HG03558 (cell line): ENCODE measurements around the gene HAPLN2.

Experiments
- ATAC-seq: cut with Tn5 transposase; IDR thresholded peaks from one replicate; pipeline ENCODE4 v1.9.1; 2021; ENCODE audit warnings: moderate number of reproducible peaks; ENCODE audit not compliant: unreplicated experiment; ENCODE audit errors: extremely low read depth

HAPLN2 gene

GRCh38 chr1:156643049-156643777 is 24.0 kb downstream of the HAPLN2 start:
- ATAC-seq, result no peak

DNA sequence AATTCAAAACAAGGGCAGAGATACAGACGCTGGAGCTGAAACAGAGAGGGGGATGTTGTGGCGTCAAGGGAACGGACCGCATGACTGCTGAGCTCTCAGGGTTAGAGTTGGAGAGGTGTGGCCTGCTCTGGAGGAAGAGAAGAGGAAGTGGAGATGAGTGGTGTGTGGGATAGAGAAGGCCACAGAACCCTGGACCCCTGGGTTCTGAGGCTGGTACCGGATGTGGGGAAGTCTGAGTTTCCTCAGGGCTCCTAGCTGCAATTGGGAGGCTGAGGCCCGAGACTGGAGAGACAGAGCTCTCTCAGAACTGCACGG is 24.5 kb downstream of the HAPLN2 start:
- no peak for ATAC-seq

- ATAC-seq, result no peak
Observed at GRCh38 chr1:156644146-156644545, 24.9 kb downstream of the HAPLN2 start.

DNA sequence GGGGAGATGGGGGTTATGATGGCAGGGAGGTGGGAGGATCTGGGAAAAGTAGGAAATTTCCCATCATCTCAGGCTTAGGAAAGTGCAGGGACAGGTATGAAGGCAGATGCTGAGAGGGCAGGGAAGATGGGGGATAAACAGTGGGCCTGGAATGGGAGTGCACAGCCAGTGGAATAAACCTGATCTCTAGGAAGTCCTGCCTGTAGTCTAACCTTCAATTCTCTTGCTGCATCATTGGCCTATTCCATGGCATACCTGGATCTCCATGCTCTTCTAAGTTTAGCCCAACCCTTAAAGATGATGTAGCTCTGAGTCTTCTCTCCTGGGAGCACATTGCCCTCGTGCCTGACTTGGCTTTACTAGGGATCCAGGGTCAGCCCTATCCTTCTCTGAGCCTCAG is 25.4 kb downstream of the HAPLN2 start:
- ATAC-seq, result no peak

GRCh38 chr1:156645056-156645455 is 25.8 kb downstream of the HAPLN2 start:
- ATAC-seq, result no peak

DNA sequence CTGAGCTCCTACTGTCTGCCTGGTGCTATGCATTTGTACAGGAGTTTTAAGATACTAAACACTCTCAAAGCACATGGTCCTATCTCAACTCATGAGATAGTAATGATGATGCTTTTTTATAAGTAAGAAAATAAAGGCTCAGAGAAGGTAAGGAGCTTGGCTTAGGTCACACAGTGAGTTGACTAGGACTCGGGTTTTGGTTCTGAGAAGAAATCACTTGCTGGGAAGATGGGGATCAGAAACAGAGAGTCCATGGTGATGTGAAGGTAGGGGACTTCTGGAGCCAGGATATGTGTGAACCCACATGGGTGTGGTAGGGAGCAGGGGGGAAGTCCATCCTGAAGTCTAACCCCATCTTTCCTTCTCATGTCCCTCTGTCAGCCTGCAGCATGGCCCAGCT is 26.5 kb downstream of the HAPLN2 start:
- ATAC-seq, result no peak

- ATAC-seq, result no peak
Observed at GRCh38 chr1:156646738-156647211, 27.6 kb downstream of the HAPLN2 start.

DNA sequence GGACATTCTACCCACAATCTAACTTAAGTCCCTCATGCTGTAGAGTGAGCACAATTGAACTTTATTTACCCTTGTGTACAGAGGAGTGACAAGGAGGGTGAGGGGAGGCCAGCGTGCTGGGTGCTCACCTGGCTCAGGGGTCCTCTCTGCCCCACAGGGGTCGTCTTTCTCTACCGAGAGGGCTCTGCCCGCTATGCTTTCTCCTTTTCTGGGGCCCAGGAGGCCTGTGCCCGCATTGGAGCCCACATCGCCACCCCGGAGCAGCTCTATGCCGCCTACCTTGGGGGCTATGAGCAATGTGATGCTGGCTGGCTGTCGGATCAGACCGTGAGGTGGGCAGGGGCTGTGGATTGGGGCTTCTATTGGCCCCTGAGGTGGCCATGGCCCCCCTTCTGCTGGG is 28.1 kb downstream of the HAPLN2 start:
- no peak for ATAC-seq

- ATAC-seq, result no peak
Observed at GRCh38 chr1:156648496-156648895, 29.3 kb downstream of the HAPLN2 start.

DNA sequence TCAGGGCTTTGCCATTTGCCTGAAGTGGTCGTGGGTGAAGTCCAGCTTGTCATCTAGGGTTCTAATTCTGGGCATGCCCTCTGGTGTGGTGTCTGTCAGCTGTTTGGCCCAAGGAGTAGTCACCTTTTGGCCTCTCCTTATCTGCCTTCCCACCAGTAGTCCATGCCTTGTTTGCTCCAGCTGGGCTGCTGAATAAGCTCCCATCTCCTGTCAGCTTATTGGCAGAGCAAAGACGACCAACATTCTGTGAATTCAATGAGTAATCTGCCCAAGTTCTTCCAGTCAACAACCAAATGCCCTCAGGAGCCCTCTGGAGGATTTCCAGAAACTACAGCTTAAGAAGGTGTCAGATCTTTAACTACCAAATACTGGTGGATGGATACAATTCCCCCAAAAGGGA is 29.7 kb downstream of the HAPLN2 start:
- no peak for ATAC-seq

- ATAC-seq, result no peak
Observed at GRCh38 chr1:156652131-156652991, 33.1 kb downstream of the HAPLN2 start.

GRCh38 chr1:156652992-156653355 is 33.8 kb downstream of the HAPLN2 start:
- no peak for ATAC-seq

GRCh38 chr1:156654700-156655099 is 35.5 kb downstream of the HAPLN2 start:
- ATAC-seq, result no peak

- ATAC-seq, result no peak
Observed at GRCh38 chr1:156655151-156655903, 36.1 kb downstream of the HAPLN2 start.

- no peak for ATAC-seq
Observed at GRCh38 chr1:156655904-156656516, 36.8 kb downstream of the HAPLN2 start.

DNA sequence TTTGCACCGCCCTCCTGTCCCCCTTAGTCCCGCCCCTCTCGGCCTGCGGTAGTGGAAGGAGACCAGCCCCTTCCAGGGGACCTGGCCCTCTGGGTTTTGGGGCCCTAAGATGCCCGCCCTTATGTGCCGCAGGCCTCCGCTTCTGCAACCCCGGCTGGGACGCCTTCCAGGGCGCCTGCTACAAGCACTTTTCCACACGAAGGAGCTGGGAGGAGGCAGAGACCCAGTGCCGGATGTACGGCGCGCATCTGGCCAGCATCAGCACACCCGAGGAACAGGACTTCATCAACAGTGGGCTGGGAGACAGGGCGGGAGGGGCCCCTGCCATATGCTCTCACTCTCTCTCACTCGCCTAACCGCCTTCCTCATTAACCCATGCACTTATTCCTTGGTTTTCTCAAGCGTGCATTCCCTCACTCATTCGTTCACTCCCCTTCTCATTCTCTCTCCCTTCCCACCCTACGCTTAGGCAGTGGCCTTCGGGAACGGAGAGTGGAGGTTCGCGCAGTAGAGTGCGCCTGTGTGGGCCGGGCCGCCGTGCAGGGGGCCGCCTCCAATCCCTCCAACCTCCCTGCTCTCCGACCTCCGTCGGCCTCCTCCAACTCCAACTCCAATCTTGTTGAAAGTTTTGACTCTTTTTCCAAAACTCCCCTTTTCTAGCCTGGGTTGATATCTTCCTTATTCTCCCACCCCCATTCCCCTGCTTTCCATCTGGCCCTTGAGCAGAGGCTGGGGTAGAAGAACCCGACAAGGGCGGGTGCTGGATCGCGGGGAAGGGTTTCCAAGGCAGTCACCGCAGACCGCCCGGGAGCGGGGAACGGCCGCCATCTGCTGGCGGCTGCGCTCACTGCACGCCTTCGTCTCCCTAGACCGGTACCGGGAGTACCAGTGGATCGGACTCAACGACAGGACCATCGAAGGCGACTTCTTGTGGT is 37.9 kb downstream of the HAPLN2 start:
- ATAC-seq, result no peak

DNA sequence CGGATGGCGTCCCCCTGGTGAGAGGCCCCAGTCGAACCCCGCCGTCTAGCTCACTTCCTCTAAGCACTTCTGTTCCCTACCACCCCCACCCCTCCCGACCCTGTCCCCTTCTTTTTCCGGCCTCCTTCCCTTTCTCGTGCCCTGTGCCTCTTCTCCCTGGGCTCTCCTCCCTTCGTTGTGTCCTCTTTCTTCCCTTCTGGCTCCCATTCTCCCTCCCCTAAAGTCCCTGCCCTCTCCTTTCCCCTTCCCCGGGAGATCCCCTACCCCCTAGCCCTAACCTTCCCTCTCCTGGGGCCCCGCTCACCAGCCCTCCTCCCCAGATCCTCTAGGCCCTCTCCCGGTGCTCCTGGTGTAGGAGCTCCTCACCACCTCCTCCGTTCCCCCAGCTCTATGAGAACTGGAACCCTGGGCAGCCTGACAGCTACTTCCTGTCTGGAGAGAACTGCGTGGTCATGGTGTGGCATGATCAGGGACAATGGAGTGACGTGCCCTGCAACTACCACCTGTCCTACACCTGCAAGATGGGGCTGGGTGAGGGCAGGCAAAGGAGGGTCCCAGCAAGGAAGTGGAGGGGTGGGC is 38.6 kb downstream of the HAPLN2 start:
- ATAC-seq, result no peak

GRCh38 chr1:156658496-156658895 is 39.3 kb downstream of the HAPLN2 start:
- ATAC-seq, result no peak

- ATAC-seq, result no peak
Observed at GRCh38 chr1:156658945-156659574, 39.8 kb downstream of the HAPLN2 start.
